Hepatocyte (in vitro differentiated cells): ENCODE measurements around the gene ANAPC16.

Source experiments
- CTCF ChIP-seq: fragments of 200-600 bp; sonication (generic); IDR thresholded peaks from 2 replicates; pipeline ENCODE4 v1.5.1; 2016; ENCODE audit warnings: antibody characterized with exemption, mild to moderate bottlenecking; ENCODE audit not compliant: poor library complexity
- EZH2 ChIP-seq: fragments of 200-600 bp; sonication (generic); IDR thresholded peaks from 2 replicates; pipeline ENCODE4 v1.6.1; 2016; ENCODE audit warnings: antibody characterized with exemption, mild to moderate bottlenecking, borderline replicate concordance

GRCh38 chr10:72242675-72243074 is 26.9 kb downstream of the ANAPC16 start:
- TF ChIP-seq CTCF = no peak
- no peak for TF ChIP-seq EZH2
